Measurements from ENCODE around the gene RTN4R. TPM values are rescaled to one million over a fixed set of nuclear protein-coding genes. Genes with fewer than 3 reads are reported as not detected.

The RTN4R gene
- total RNA-seq, 4 donors from 2014 or later: 1.8 to 2.2 TPM; not detected in 2

DNA sequence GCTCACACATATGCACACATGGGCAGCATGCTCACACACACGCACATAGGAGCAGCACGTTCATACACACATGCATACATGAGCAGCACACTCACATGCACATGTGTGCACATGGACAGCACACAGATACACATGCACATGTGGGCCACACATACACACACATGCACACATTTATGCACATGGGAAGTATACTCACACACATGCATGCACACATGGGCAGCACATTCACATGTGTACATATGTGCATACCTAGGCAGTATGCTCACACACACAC lies 42.5 kb downstream of the RTN4R start:
- H3K4me1 ChIP-seq: peaks cover 10 to 39% (median 31%) of the 10 kb centered on the region in 4 donors
- no peaks in the 10 kb centered on the region for H3K36me3 ChIP-seq
- H3K4me3 ChIP-seq: no peak overlapping the region
- DNase-seq (ENCODE audit: extremely low spot score): no peak
- H3K27ac ChIP-seq (replicated peaks in 1 of 4): no peak overlapping the region
- TF ChIP-seq POLR2AphosphoS5 (IDR thresholded peaks at IDR 0.05) (no peak), CTCF (IDR thresholded peaks at IDR 0.05) (no peak), EP300 (IDR thresholded peaks at IDR 0.05) (no peak), POLR2A (IDR thresholded peaks at IDR 0.05; ENCODE audit: low read depth) (no peak)
- WGBS: 93% methylated on average over 2 of the region's 2 CpGs
- intact Hi-C loops (cut with DNase I): no loop called here
- H3K27me3 ChIP-seq: no peaks in the 10 kb centered on the region
- no peaks in the 10 kb centered on the region for H3K9me3 ChIP-seq

DNA sequence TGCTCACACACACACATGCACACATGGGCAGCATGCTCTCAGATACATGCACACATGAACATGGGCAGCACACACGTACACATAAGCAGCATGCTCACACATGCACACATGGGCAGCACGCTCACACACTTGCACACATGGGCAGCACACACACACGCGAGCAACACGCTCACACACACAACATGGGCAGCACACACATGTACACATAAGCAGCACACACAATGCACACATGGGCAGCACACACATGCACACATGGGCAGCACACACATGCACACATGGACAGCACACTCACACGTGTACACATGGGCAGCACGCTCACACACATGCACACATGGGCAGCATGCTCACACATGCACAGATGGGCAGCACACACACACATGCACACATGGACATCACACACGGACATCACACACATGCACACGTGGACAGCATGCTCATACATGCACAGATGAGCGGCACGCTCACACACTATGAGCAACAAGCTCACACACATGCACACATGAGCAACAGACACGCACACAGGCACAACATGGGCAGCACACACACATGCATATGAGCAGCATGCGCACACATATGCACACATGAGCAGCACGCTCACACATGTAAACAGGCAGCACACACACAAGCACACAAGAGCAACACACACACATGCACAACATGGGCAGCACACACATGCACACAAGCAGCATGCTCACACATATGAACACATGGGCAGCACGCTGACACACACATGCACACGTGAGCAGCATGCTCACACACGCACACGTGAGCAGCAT lies 43.0 kb downstream of the RTN4R start:
- TF ChIP-seq POLR2A (IDR thresholded peaks at IDR 0.05; ENCODE audit: low read depth): no peak
- no peak for TF ChIP-seq POLR2AphosphoS5 (IDR thresholded peaks at IDR 0.05)
- no peak for TF ChIP-seq EP300 (IDR thresholded peaks at IDR 0.05)
- no peak for TF ChIP-seq CTCF (IDR thresholded peaks at IDR 0.05)
- Histone ChIP-seq H3K9me3 (no peaks in the 10 kb centered on the region), H3K4me1 (peaks cover 6 to 34% (median 25%) of the 10 kb centered on the region in 4 donors), H3K4me3 (no peak overlapping the region), H3K36me3 (no peaks in the 10 kb centered on the region), H3K27me3 (no peaks in the 10 kb centered on the region), H3K27ac (replicated peaks in 1 of 4) (no peak overlapping the region)
- intact Hi-C loops (cut with DNase I): no loop called here
- no peak for DNase-seq (ENCODE audit: extremely low spot score)
- WGBS: 88% methylated on average over 16 of the region's 18 CpGs

DNA sequence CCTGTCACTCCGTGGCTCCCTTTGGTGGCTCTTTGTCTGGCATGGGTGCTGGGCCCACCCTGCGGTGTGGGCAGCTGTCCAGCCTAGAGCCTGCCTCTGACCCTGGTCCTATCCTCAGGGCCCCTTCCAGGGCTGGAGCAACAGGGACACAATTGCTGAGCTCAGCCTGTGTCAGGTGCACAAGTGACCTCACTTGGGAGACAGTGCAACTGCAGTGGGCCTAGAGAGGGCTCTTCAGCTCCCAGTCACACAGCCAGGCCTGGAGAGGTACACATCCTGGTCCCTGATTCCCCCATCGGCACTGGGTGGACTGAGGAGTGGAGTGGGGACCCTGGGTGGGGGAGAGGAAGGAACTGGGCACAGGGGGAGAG lies 43.9 kb downstream of the RTN4R start:
- intact Hi-C loops (cut with DNase I): no loop called here
- peaks cover 6 to 25% (median 18%) of the 10 kb centered on the region in 4 donors for H3K4me1 ChIP-seq
- H3K27me3 ChIP-seq: no peaks in the 10 kb centered on the region
- TF ChIP-seq POLR2AphosphoS5 (IDR thresholded peaks at IDR 0.05) (no peak), CTCF (IDR thresholded peaks at IDR 0.05) (no peak), EP300 (IDR thresholded peaks at IDR 0.05) (no peak), POLR2A (IDR thresholded peaks at IDR 0.05; ENCODE audit: low read depth) (no peak)
- H3K9me3 ChIP-seq: no peaks in the 10 kb centered on the region
- no peak for DNase-seq (ENCODE audit: extremely low spot score)
- H3K4me3 ChIP-seq: no peak overlapping the region
- H3K36me3 ChIP-seq: no peaks in the 10 kb centered on the region
- 90% methylated on average over 3 of the region's 3 CpGs for WGBS
- no peak overlapping the region for H3K27ac ChIP-seq (replicated peaks in 1 of 4)

- Histone ChIP-seq H3K4me3 (no peak overlapping the region), H3K27me3 (no peaks in the 10 kb centered on the region), H3K4me1 (peaks cover 6 to 22% (median 17%) of the 10 kb centered on the region in 4 donors), H3K9me3 (no peaks in the 10 kb centered on the region), H3K36me3 (no peaks in the 10 kb centered on the region), H3K27ac (replicated peaks in 1 of 4) (no peak overlapping the region)
- TF ChIP-seq CTCF (IDR thresholded peaks at IDR 0.05) (no peak), POLR2AphosphoS5 (IDR thresholded peaks at IDR 0.05) (no peak), EP300 (IDR thresholded peaks at IDR 0.05) (no peak), POLR2A (IDR thresholded peaks at IDR 0.05; ENCODE audit: low read depth) (no peak)
- intact Hi-C loops (cut with DNase I): no loop called here
- no peak for DNase-seq (ENCODE audit: extremely low spot score)
- WGBS: 86% methylated on average over 10 of the region's 29 CpGs
Measured at GRCh38 chr22:20223421-20224255, 44.5 kb downstream of the RTN4R start.
